ENCODE measurements around the gene NINJ1. TPM values are rescaled to one million over a fixed set of nuclear protein-coding genes. Genes with fewer than 3 reads are reported as not detected.

NINJ1 gene
- 10 to 100 TPM; 19.5 to 68.9 (median 23.2) TPM for total RNA-seq
- long read RNA-seq, donor 1, transcript NINJ1-204 (2 exons, 2,026 nt), result minor isoform, 5 of 89 reads
- long read RNA-seq, donor 1, transcript NINJ1-201 (4 exons, 1,281 nt), result major isoform, 73 of 89 reads
- long read RNA-seq, donor 1, partial matches to known transcripts, result 9 of 89 reads
- long read RNA-seq, donor 1, other reads (novel, unspliced or antisense), result 0 of 89 reads
- long read RNA-seq, donor 2, transcript NINJ1-201 (4 exons, 1,281 nt), result major isoform, 35 of 38 reads
- long read RNA-seq, donor 2, partial matches to known transcripts, result 0 of 38 reads
- long read RNA-seq, donor 2, other reads (novel, unspliced or antisense), result 1 of 38 reads

- Histone ChIP-seq H3K4me1 (ENCODE audit: low read depth) (peaks cover 29% of the 10 kb centered on the region), H3K36me3 (ENCODE audit: low read depth) (no peaks in the 10 kb centered on the region)
- intact Hi-C loops (cut with DNase I, micrococcal nuclease), result no loop called here
Observed at GRCh38 chr9:93134015-93134739, at the start of gene NINJ1. NINJ1 (minus strand) TSS chr9:93134251; CDS start chr9:93134217, 34 bp downstream.

GRCh38 chr9:93183131-93183662 is 49.1 kb upstream of the NINJ1 start:
- no peak for TF ChIP-seq CTCF (IDR thresholded peaks at IDR 0.05)
- no peak overlapping the region for H3K4me3 ChIP-seq
- DNase-seq (no peak), ATAC-seq (no peak)
- intact Hi-C loops (cut with DNase I, micrococcal nuclease), result no loop called here
- H3K4me1 ChIP-seq (ENCODE audit: low read depth), result peaks cover 13% of the 10 kb centered on the region
- no peaks in the 10 kb centered on the region for H3K36me3 ChIP-seq (ENCODE audit: low read depth)
- no peaks in the 10 kb centered on the region for H3K9me3 ChIP-seq

More at GRCh38 chr9:93134015-93134739, at the start of gene NINJ1:
- H3K9me3 ChIP-seq, result no peaks in the 10 kb centered on the region
- no peak for TF ChIP-seq CTCF (IDR thresholded peaks at IDR 0.05)
- peak; percentile 90 for ATAC-seq
- peak within 1 kb of the TSS; percentile 47 for H3K4me3 ChIP-seq
- peak; percentile 72 to 86 (median 85) for DNase-seq

GRCh38 chr9:93182572-93182971 is 48.5 kb upstream of the NINJ1 start:
- intact Hi-C loops (cut with DNase I, micrococcal nuclease), result no loop called here
- ATAC-seq (no peak), DNase-seq (peak in 1 of 3 donors; percentile 64)
- H3K4me3 ChIP-seq, result no peak overlapping the region
- no peaks in the 10 kb centered on the region for H3K36me3 ChIP-seq (ENCODE audit: low read depth)
- H3K4me1 ChIP-seq (ENCODE audit: low read depth), result peaks cover 10% of the 10 kb centered on the region
- TF ChIP-seq CTCF (IDR thresholded peaks at IDR 0.05), result no peak
- H3K9me3 ChIP-seq, result no peaks in the 10 kb centered on the region

GRCh38 chr9:93181672-93182435 is 47.8 kb upstream of the NINJ1 start:
- peaks cover 7% of the 10 kb centered on the region for H3K4me1 ChIP-seq (ENCODE audit: low read depth)
- no peaks in the 10 kb centered on the region for H3K9me3 ChIP-seq
- intact Hi-C loops (cut with DNase I, micrococcal nuclease), result no loop called here
- H3K4me3 ChIP-seq, result no peak overlapping the region
- TF ChIP-seq CTCF (IDR thresholded peaks at IDR 0.05), result no peak
- ATAC-seq, result no peak
- H3K36me3 ChIP-seq (ENCODE audit: low read depth), result no peaks in the 10 kb centered on the region
- no peak for DNase-seq

- intact Hi-C loops (cut with DNase I, micrococcal nuclease), result no loop called here
Observed at GRCh38 chr9:93180938-93181337, 46.9 kb upstream of the NINJ1 start.

More at GRCh38 chr9:93180938-93181337, 46.9 kb upstream of the NINJ1 start:
- TF ChIP-seq CTCF (IDR thresholded peaks at IDR 0.05), result no peak
- no peaks in the 10 kb centered on the region for H3K9me3 ChIP-seq
- DNase-seq, result no peak
- H3K4me1 ChIP-seq (ENCODE audit: low read depth), result peaks cover 6% of the 10 kb centered on the region
- no peak overlapping the region for H3K4me3 ChIP-seq
- ATAC-seq, result no peak
- no peaks in the 10 kb centered on the region for H3K36me3 ChIP-seq (ENCODE audit: low read depth)

Data from mucosa of descending colon (tissue), 3 donors.